HepG2 (cell line): ENCODE results near the gene ATF3. TPM values are rescaled to one million over a fixed set of nuclear protein-coding genes. Genes with fewer than 3 reads are reported as not detected.

Source experiments
- CC2D1A ChIP-seq: sonication (generic); formaldehyde crosslinking; IDR thresholded peaks from 2 replicates; pipeline ENCODE4 v1.8.1; 2023; ENCODE audit warnings: mild to moderate bottlenecking, missing genetic modification reagents
- CEBPB ChIP-seq: IDR thresholded peaks from 2 replicates; pipeline ENCODE4 v1.6.1; 2011; ENCODE audit warnings: low read depth, low read length, improper control_type of control experiment, borderline replicate concordance
- CENPT ChIP-seq: sonication (generic); formaldehyde crosslinking; IDR thresholded peaks from 2 replicates; pipeline ENCODE4 v1.8.0; 2022; ENCODE audit warnings: low read depth, mild to moderate bottlenecking, moderate library complexity, missing genetic modification reagents
- HNRNPL ChIP-seq: fragments of 200-400 bp; formaldehyde crosslinking; IDR thresholded peaks from 2 replicates; pipeline ENCODE4 v1.6.1; 2017; ENCODE audit warnings: mild to moderate bottlenecking, low read depth, low read length
- JARID2 ChIP-seq: sonication (generic); formaldehyde crosslinking; IDR thresholded peaks from 2 replicates; pipeline ENCODE4 v1.8.1; 2023; ENCODE audit warnings: missing genetic modification reagents, inconsistent platforms; ENCODE audit not compliant: insufficient replicate concordance
- KAT8 ChIP-seq: IDR thresholded peaks from 2 replicates; pipeline ENCODE4 v1.6.1; 2016; ENCODE audit warnings: missing genetic modification reagents, missing compliant biosample characterization
- KDM2A ChIP-seq: sonication (generic); formaldehyde crosslinking; IDR thresholded peaks from 2 replicates; pipeline ENCODE4 v1.4.0; 2020; ENCODE audit warnings: low read depth, missing genetic modification reagents, borderline replicate concordance
- MLLT10 ChIP-seq: sonication (generic); formaldehyde crosslinking; IDR thresholded peaks from 2 replicates; pipeline ENCODE4 v1.4.0; 2020; ENCODE audit warnings: missing genetic modification reagents
- MTF2 ChIP-seq: sonication (generic); formaldehyde crosslinking; IDR thresholded peaks from 2 replicates; pipeline ENCODE4 v1.5.0; 2020; ENCODE audit warnings: missing genetic modification reagents, borderline replicate concordance
- PLRG1 ChIP-seq: fragments of 450-650 bp; conservative IDR thresholded peaks from 2 replicates; pipeline ENCODE4 v1.6.1; 2016
- SIN3B ChIP-seq: fragments of 150-350 bp; IDR thresholded peaks from 2 replicates; pipeline ENCODE4 v1.6.1; 2014; ENCODE audit warnings: low read length
- SIX4 ChIP-seq: sonication (generic); formaldehyde crosslinking; IDR thresholded peaks from 2 replicates; pipeline ENCODE4 v1.4.0; 2020; ENCODE audit warnings: missing genetic modification reagents
- SMARCE1 ChIP-seq: fragments of 450-650 bp; IDR thresholded peaks from 2 replicates; pipeline ENCODE4 v1.6.1; 2017; ENCODE audit warnings: borderline replicate concordance
- SOX5 ChIP-seq: IDR thresholded peaks from 2 replicates; pipeline ENCODE4 v1.6.1; 2016; ENCODE audit warnings: borderline replicate concordance
- THYN1 ChIP-seq: sonication (generic); formaldehyde crosslinking; IDR thresholded peaks from 2 replicates; pipeline ENCODE4 v1.8.1; 2023; ENCODE audit warnings: low read depth, mild to moderate bottlenecking, moderate library complexity, missing genetic modification reagents, borderline replicate concordance
- ZNF138 ChIP-seq: sonication (generic); formaldehyde crosslinking; IDR thresholded peaks from 2 replicates; pipeline ENCODE4 v1.5.0; 2020; ENCODE audit warnings: mild to moderate bottlenecking, low read depth, missing genetic modification reagents
- ZNF225 ChIP-seq: sonication (generic); formaldehyde crosslinking; IDR thresholded peaks from 2 replicates; pipeline ENCODE4 v1.4.0; 2020; ENCODE audit warnings: mild to moderate bottlenecking, missing genetic modification reagents
- ZNF468 ChIP-seq: sonication (generic); formaldehyde crosslinking; IDR thresholded peaks from 2 replicates; pipeline ENCODE4 v1.8.0; 2022; ENCODE audit warnings: mild to moderate bottlenecking, moderate library complexity, missing genetic modification reagents
- ZNF510 ChIP-seq: sonication (generic); formaldehyde crosslinking; IDR thresholded peaks from 2 replicates; pipeline ENCODE4 v1.4.0; 2020; ENCODE audit warnings: low read depth, mild to moderate bottlenecking, missing genetic modification reagents
- ZNF678 ChIP-seq: sonication (generic); formaldehyde crosslinking; IDR thresholded peaks from 2 replicates; pipeline ENCODE4 v1.4.0; 2020; ENCODE audit warnings: mild to moderate bottlenecking, missing genetic modification reagents
- ZNF709 ChIP-seq: sonication (generic); formaldehyde crosslinking; IDR thresholded peaks from 2 replicates; pipeline ENCODE4 v1.5.0; 2020; ENCODE audit warnings: mild to moderate bottlenecking, missing genetic modification reagents
- ZNF850 ChIP-seq: sonication (generic); formaldehyde crosslinking; conservative IDR thresholded peaks from 2 replicates; pipeline ENCODE4 v1.9.0; 2021; ENCODE audit warnings: mild to moderate bottlenecking, missing genetic modification reagents
- ZNF883 ChIP-seq: sonication (generic); formaldehyde crosslinking; IDR thresholded peaks from 2 replicates; pipeline ENCODE4 v1.5.1; 2020; ENCODE audit warnings: mild to moderate bottlenecking, missing genetic modification reagents; ENCODE audit errors: not compliant biosample characterization
- polyA plus RNA-seq, 8 experiments: library from polyadenylated mRNA; depleted of rRNA in 3 of 8; stranded (reverse) in 7 of 8; unstranded in 1 of 8; fragments of >200 nt; fragmentation: Illumina TruSeq in 4 of 8; extraction: Trizol in 4 of 8; gene quantifications; 2 replicates each; pipeline versions ENCODE4 v1.2.1 to v1.2.3, GENCODE V29; 2011 to 2016; ENCODE audit warnings: low read depth in 4 of 8, missing spikeins in 1 of 8, mixed read lengths in 1 of 8; ENCODE audit not compliant: insufficient read depth in 1 of 8
- total RNA-seq, 5 experiments: library from RNA; depleted of rRNA; stranded (reverse); fragments of >200 nt; fragmentation: Illumina TruSeq; extraction: Trizol; gene quantifications; 2 replicates each; pipeline ENCODE4 v1.2.3, GENCODE V29; 2016; ENCODE audit warnings: low read depth in 1 of 5
- TF ChIP-seq, protein P1 (sequence below): sonication (generic); formaldehyde crosslinking; IDR thresholded peaks from 2 replicates; pipeline ENCODE4 v1.9.0; 2021; ENCODE audit warnings: missing genetic modification reagents, borderline replicate concordance
- TF ChIP-seq, protein P2 (sequence below): sonication (generic); formaldehyde crosslinking; IDR thresholded peaks from 2 replicates; pipeline ENCODE4 v1.5.0; 2020; ENCODE audit warnings: missing genetic modification reagents
- TF ChIP-seq, protein P3 (sequence below): sonication (generic); formaldehyde crosslinking; IDR thresholded peaks from 2 replicates; pipeline ENCODE4 v1.8.0; 2022; ENCODE audit warnings: mild to moderate bottlenecking, missing genetic modification reagents, moderate library complexity
- TF ChIP-seq, protein P4 (sequence below): fragments of 450-650 bp; IDR thresholded peaks from 2 replicates; pipeline ENCODE4 v1.6.1; 2017

Gene ATF3
- total and polyA plus RNA-seq, 2 of the 13 experiments (the other 11 are each of a cell fraction or from before 2014, with no cell fraction given) = 5.0 to 13.0 TPM

DNA sequence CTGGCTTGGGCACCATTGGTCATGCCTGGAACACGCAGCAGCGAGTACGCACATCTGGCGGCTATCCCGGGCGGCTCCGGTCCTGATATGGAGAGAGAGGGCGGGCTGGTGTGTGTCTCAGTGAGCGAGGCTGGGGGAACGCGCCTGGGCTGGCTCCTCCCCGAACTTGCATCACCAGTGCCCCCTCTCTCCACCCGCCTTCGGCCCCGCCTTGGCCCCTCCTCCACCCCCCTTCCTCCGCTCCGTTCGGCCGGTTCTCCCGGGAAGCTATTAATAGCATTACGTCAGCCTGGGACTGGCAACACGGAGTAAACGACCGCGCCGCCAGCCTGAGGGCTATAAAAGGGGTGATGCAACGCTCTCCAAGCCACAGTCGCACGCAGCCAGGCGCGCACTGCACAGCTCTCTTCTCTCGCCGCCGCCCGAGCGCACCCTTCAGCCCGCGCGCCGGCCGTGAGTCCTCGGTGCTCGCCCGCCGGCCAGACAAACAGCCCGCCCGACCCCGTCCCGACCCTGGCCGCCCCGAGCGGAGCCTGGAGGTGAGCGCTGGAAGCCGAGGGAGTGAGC is at the start of gene ATF3 (continued):
- TF ChIP-seq, protein P1, sequence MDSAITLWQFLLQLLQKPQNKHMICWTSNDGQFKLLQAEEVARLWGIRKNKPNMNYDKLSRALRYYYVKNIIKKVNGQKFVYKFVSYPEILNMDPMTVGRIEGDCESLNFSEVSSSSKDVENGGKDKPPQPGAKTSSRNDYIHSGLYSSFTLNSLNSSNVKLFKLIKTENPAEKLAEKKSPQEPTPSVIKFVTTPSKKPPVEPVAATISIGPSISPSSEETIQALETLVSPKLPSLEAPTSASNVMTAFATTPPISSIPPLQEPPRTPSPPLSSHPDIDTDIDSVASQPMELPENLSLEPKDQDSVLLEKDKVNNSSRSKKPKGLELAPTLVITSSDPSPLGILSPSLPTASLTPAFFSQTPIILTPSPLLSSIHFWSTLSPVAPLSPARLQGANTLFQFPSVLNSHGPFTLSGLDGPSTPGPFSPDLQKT (CRISPR knock-in tag) = no peak
- TF ChIP-seq ZNF850 (CRISPR knock-in tag) = no peak
- peak; percentile 95 for TF ChIP-seq ZNF709 (CRISPR knock-in tag)
- TF ChIP-seq PLRG1 = no peak
- no peak for TF ChIP-seq ZNF468 (CRISPR knock-in tag)
- TF ChIP-seq, protein P2, sequence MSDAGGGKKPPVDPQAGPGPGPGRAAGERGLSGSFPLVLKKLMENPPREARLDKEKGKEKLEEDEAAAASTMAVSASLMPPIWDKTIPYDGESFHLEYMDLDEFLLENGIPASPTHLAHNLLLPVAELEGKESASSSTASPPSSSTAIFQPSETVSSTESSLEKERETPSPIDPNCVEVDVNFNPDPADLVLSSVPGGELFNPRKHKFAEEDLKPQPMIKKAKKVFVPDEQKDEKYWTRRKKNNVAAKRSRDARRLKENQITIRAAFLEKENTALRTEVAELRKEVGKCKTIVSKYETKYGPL (CRISPR knock-in tag) = no peak; the same call in 1 of the 2 replicates
- TF ChIP-seq SIX4 (CRISPR knock-in tag) = no peak; the same call in 1 of the 2 replicates
- TF ChIP-seq ZNF510 (CRISPR knock-in tag) = no peak
- TF ChIP-seq KDM2A (CRISPR knock-in tag) = no peak; the same call in none of the 2 replicates
- TF ChIP-seq HNRNPL = peak; percentile 81
- no peak for TF ChIP-seq THYN1 (CRISPR knock-in tag)
- TF ChIP-seq ZNF138 (CRISPR knock-in tag) = no peak
- TF ChIP-seq ZNF678 = no peak
- no peak for TF ChIP-seq KAT8
- TF ChIP-seq SIN3B = no peak
- TF ChIP-seq, protein P3, sequence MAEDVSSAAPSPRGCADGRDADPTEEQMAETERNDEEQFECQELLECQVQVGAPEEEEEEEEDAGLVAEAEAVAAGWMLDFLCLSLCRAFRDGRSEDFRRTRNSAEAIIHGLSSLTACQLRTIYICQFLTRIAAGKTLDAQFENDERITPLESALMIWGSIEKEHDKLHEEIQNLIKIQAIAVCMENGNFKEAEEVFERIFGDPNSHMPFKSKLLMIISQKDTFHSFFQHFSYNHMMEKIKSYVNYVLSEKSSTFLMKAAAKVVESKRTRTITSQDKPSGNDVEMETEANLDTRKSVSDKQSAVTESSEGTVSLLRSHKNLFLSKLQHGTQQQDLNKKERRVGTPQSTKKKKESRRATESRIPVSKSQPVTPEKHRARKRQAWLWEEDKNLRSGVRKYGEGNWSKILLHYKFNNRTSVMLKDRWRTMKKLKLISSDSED (CRISPR knock-in tag) = no peak
- no peak for TF ChIP-seq MTF2 (CRISPR knock-in tag)
- TF ChIP-seq CEBPB = peak; percentile 97
- TF ChIP-seq CENPT (CRISPR knock-in tag) = no peak
- TF ChIP-seq SOX5 (CRISPR knock-in tag) = 0 out of 2 replicates have a peak, but pooled peaks have one; percentile 49
- peak; percentile 62 for TF ChIP-seq ZNF883 (CRISPR knock-in tag)
- no peak for TF ChIP-seq SMARCE1
- no peak for TF ChIP-seq JARID2 (CRISPR knock-in tag)
- TF ChIP-seq, protein P4, sequence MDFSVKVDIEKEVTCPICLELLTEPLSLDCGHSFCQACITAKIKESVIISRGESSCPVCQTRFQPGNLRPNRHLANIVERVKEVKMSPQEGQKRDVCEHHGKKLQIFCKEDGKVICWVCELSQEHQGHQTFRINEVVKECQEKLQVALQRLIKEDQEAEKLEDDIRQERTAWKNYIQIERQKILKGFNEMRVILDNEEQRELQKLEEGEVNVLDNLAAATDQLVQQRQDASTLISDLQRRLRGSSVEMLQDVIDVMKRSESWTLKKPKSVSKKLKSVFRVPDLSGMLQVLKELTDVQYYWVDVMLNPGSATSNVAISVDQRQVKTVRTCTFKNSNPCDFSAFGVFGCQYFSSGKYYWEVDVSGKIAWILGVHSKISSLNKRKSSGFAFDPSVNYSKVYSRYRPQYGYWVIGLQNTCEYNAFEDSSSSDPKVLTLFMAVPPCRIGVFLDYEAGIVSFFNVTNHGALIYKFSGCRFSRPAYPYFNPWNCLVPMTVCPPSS = no peak
- no peak for TF ChIP-seq CC2D1A (CRISPR knock-in tag)
- peak; percentile 83; the same call in 1 of the 2 replicates for TF ChIP-seq ZNF225
- TF ChIP-seq MLLT10 (CRISPR knock-in tag) = no peak
